ENCODE results near the gene RIC8B. TPM values are rescaled to one million over a fixed set of nuclear protein-coding genes. Genes with fewer than 3 reads are reported as not detected.

RIC8B gene
- total RNA-seq, 2 donors from 2014 or later, result 19.6 to 23.3 TPM

GRCh38 chr12:106757623-106758348, 16.7 kb upstream of the RIC8B start:
- Histone ChIP-seq H3K4me3 (ENCODE audit: low read length) (no peak overlapping the region), H3K9me3 (ENCODE audit: control insufficient read depth, low read length) (no peaks in the 10 kb centered on the region), H3K4me1 (ENCODE audit: control insufficient read depth, insufficient read depth, low read length) (no peaks in the 10 kb centered on the region), H3K36me3 (ENCODE audit: control insufficient read depth, insufficient read depth, low read length) (no peaks in the 10 kb centered on the region), H3K27me3 (ENCODE audit: control insufficient read depth, insufficient read depth, low read length, poor library complexity, severe bottlenecking) (no peaks in the 10 kb centered on the region), H3K27ac (ENCODE audit: low read depth, low read length) (peak overlapping the region; percentile 98), H3K9ac (ENCODE audit: extremely low read depth, low read length, poor library complexity, severe bottlenecking) (no peak overlapping the region)
- no peak for DNase-seq
- 89 to 95% methylated on average over 2 to 6 of the region's 6 CpGs for WGBS, 2 experiments (ENCODE audit: insufficient coverage in 1 of 2, insufficient read length in 1 of 2)
- H3K4me3 Mint-ChIP-seq, result no peak overlapping the region
- H3K9me3 Mint-ChIP-seq, result no peaks in the 10 kb centered on the region
- H3K27ac Mint-ChIP-seq, result no peak overlapping the region
- H3K36me3 Mint-ChIP-seq (ENCODE audit: low read depth), result no peaks in the 10 kb centered on the region
- H3K4me1 Mint-ChIP-seq, result peaks cover 18% of the 10 kb centered on the region
- H3K27me3 Mint-ChIP-seq (ENCODE audit: insufficient read depth), result peaks cover 2% of the 10 kb centered on the region
- TF ChIP-seq CTCF (conservative IDR thresholded peaks at IDR 0.05), result no peak

- Histone ChIP-seq H3K9me3 (ENCODE audit: control insufficient read depth, low read length) (no peaks in the 10 kb centered on the region), H3K27me3 (ENCODE audit: control insufficient read depth, insufficient read depth, low read length, poor library complexity, severe bottlenecking) (no peaks in the 10 kb centered on the region), H3K4me3 (ENCODE audit: low read length) (no peak overlapping the region), H3K27ac (ENCODE audit: low read depth, low read length) (peak overlapping the region; percentile 98), H3K9ac (ENCODE audit: extremely low read depth, low read length, poor library complexity, severe bottlenecking) (no peak overlapping the region), H3K4me1 (ENCODE audit: control insufficient read depth, insufficient read depth, low read length) (no peaks in the 10 kb centered on the region), H3K36me3 (ENCODE audit: control insufficient read depth, insufficient read depth, low read length) (no peaks in the 10 kb centered on the region)
- Mint-ChIP-seq H3K4me3 (no peak overlapping the region), H3K27me3 (ENCODE audit: insufficient read depth) (peaks cover 2% of the 10 kb centered on the region), H3K9me3 (no peaks in the 10 kb centered on the region), H3K27ac (no peak overlapping the region), H3K36me3 (ENCODE audit: low read depth) (no peaks in the 10 kb centered on the region), H3K4me1 (peaks cover 18% of the 10 kb centered on the region)
- WGBS, 2 experiments (ENCODE audit: insufficient coverage in 1 of 2, insufficient read length in 1 of 2), result 89 to 93% methylated on average over 7 of the region's 7 CpGs
- DNase-seq, result no peak
- TF ChIP-seq CTCF (conservative IDR thresholded peaks at IDR 0.05), result no peak
Observed at GRCh38 chr12:106758349-106759110, 16.0 kb upstream of the RIC8B start.

- H3K9me3 ChIP-seq (ENCODE audit: control insufficient read depth, low read length), result no peaks in the 10 kb centered on the region
- H3K9me3 Mint-ChIP-seq, result no peaks in the 10 kb centered on the region
Observed at GRCh38 chr12:106759526-106760183, 14.8 kb upstream of the RIC8B start.

More at GRCh38 chr12:106759526-106760183, 14.8 kb upstream of the RIC8B start:
- no peaks in the 10 kb centered on the region for H3K4me1 ChIP-seq (ENCODE audit: control insufficient read depth, insufficient read depth, low read length)
- H3K4me3 ChIP-seq (ENCODE audit: low read length), result no peak overlapping the region
- peak overlapping the region; percentile 22 for H3K4me3 Mint-ChIP-seq
- H3K36me3 Mint-ChIP-seq (ENCODE audit: low read depth), result no peaks in the 10 kb centered on the region
- no peak for DNase-seq
- H3K36me3 ChIP-seq (ENCODE audit: control insufficient read depth, insufficient read depth, low read length), result no peaks in the 10 kb centered on the region
- 53 to 85% methylated on average over 5 to 7 of the region's 7 CpGs for WGBS, 2 experiments (ENCODE audit: insufficient coverage in 1 of 2, insufficient read length in 1 of 2)
- H3K27me3 ChIP-seq (ENCODE audit: control insufficient read depth, insufficient read depth, low read length, poor library complexity, severe bottlenecking), result no peaks in the 10 kb centered on the region
- peaks cover 2% of the 10 kb centered on the region for H3K27me3 Mint-ChIP-seq (ENCODE audit: insufficient read depth)
- no peak overlapping the region for H3K9ac ChIP-seq (ENCODE audit: extremely low read depth, low read length, poor library complexity, severe bottlenecking)
- no peak for TF ChIP-seq CTCF (conservative IDR thresholded peaks at IDR 0.05)
- peak overlapping the region; percentile 83 for H3K27ac Mint-ChIP-seq
- H3K4me1 Mint-ChIP-seq, result peaks cover 18% of the 10 kb centered on the region
- H3K27ac ChIP-seq (ENCODE audit: low read depth, low read length), result peak overlapping the region; percentile 98

All from endodermal cell (in vitro differentiated cells).